NCI-H2107 (cell line): ENCODE measurements around the gene GRIP2.

Experiments
- DNase-seq: peaks from one replicate; lab custom pipeline; 2025; lab: John Stamatoyannopoulos, UW

Gene GRIP2

GRCh38 chr3:14485981-14486380 lies 54.2 kb downstream of the GRIP2 start:
- DNase-seq, result no peak

DNA sequence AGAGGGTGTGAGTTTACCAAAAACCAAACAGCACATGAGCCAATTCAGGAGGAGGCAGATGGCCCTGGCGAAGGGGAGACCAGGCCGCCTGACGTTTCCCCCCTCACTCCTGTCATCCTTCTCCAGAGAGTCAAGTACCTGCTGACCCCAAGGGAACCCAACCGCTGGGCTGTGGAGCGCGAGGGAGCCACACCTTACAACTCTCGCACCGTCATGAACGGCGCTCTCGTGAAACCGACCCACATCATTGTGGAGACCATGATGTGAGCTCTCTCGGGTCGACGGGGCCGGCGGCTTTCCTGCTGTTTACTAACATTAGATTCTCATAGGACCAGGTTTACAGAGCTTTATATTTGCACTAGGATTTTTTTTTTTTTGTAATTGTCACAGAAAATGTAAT lies 55.4 kb downstream of the GRIP2 start:
- no peak for DNase-seq

DNA sequence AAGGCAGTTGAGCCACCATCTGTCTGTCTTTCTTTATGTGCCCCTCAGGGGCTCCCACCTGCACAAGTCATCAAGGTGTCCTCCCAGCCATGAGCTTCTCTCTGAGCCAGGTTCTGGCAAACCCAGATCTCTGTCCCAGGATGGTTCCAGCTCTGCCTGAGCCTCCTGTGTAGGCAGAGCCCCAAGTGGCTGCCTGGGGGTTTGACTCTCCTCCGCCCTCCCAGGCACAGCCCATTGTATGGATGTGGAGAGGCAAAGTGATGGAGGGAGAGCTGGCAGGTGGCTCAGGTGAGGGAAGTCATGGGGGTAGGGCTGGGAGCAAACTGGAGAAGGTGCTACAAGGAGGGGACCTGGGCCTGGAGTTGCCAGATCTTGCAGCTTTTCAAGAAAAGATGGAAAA lies 56.9 kb downstream of the GRIP2 start:
- DNase-seq, result no peak

GRCh38 chr3:14482271-14482721 lies 57.8 kb downstream of the GRIP2 start:
- DNase-seq, result no peak

DNA sequence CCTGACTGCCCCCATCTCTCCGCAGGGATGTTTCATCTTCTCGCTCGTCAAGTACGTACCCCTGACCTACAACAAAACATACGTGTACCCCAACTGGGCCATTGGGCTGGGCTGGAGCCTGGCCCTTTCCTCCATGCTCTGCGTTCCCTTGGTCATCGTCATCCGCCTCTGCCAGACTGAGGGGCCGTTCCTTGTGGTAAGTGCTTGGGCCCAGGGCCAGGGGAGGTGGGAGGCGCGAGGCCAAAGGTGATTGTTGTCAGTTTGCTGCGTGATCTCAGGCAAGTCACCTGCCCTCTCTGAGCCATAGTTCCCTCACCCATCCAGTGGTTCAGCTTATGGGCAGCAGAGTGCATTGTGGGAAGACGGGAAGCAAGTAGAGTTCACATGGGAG lies 58.5 kb downstream of the GRIP2 start:
- DNase-seq, result no peak

- no peak for DNase-seq
Measured at GRCh38 chr3:14481018-14481645, 59.0 kb downstream of the GRIP2 start.

- DNase-seq, result no peak
Measured at GRCh38 chr3:14480207-14481017, 59.7 kb downstream of the GRIP2 start.

DNA sequence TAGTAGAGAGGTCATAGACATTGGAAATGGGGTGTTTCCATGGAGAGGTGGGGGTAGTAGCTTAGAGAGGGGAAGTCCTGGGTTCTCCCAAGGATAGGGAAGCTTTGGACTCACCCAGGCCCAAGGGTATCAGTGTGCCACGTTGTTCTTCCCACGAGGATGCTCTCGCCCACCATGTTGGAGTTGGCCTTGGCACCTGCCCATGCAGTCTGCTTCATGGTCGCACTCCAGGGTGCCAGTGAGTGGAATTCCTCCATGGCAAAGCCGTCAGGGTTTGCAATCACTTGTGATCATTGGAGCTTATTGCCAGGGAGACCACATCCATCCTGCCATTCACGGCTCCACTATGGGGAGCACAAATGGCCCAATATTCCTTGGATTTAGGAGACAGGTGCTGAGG lies 60.6 kb downstream of the GRIP2 start:
- no peak for DNase-seq

GRCh38 chr3:14478956-14479550 lies 61.1 kb downstream of the GRIP2 start:
- no peak for DNase-seq

- DNase-seq, result no peak
Measured at GRCh38 chr3:14477311-14477935, 62.7 kb downstream of the GRIP2 start.

- DNase-seq, result no peak
Measured at GRCh38 chr3:14476583-14477265, 63.4 kb downstream of the GRIP2 start.

- DNase-seq, result no peak
Measured at GRCh38 chr3:14475621-14476020, 64.5 kb downstream of the GRIP2 start.

- DNase-seq, result no peak
Measured at GRCh38 chr3:14474363-14475081, 65.6 kb downstream of the GRIP2 start.

DNA sequence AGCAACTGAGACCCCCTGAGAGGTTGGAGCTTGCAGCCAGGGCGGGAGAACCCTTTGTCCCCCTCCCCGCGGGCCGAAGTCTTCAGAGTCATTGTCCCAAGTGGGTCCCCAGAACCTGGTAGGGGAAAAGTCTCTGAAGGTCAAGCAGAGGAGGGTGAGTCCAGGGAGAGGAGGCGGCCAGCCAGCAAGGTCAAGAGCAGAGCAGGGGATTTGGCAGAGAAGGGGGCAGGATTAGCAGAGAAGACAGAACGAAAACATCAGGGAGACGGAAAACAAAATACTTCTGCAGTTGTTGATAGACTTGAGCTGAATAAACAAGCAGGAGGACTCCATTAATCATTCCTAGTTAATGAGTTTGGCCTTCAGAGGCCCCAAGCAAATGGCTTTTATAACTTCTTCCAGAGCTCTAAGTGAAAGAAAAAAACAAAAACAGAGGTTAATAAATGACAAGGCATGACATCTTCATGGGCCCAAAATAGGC lies 66.7 kb downstream of the GRIP2 start:
- no peak for DNase-seq

- DNase-seq, result no peak
Measured at GRCh38 chr3:14472471-14473351, 67.4 kb downstream of the GRIP2 start.

GRCh38 chr3:14471690-14472089 lies 68.5 kb downstream of the GRIP2 start:
- DNase-seq, result no peak

GRCh38 chr3:14471016-14471415 lies 69.1 kb downstream of the GRIP2 start:
- DNase-seq, result no peak

DNA sequence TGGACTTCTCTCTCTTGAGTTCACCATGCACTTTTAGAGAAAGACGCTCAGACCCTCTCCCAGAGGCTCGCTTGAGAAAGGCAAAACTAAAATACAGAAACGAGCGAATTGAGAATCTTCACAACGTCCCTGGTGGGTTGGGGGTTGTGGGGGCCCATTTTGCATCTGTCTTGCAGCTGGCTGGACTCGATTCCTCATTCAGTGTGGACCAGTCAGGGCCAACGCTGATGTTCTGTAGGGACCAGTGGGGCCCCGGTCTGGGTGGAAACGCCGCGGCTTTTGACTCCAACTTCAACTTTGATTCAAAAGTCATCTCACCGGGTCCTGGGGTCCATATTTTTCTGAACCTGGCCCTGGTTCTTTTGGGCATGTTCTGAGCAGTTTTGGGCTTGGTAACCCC lies 69.7 kb downstream of the GRIP2 start:
- DNase-seq, result no peak

DNA sequence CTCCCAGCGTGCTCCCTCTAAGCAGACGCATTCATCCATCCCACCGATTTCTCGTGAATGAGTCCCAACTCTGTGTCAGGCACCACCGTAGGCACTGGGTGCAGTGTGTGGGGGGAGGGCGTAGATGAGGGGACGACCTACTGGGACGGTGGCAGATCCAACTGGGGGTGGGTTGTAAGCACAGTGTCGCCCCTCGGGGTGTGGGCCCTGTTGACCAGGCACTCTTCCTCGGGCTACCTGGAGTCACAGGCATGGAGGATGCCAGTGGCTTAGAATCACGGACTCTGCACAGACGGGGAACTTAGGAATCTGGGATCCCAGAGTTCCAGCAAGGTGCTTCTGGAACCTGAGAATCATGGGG lies 71.5 kb downstream of the GRIP2 start:
- no peak for DNase-seq

- no peak for DNase-seq
Measured at GRCh38 chr3:14467814-14468620, 72.1 kb downstream of the GRIP2 start.
